GM20000 (cell line): ENCODE results near the gene CDC42BPA.
"Not testable (repeated sequence)": the region's sequence is repeated elsewhere in the genome, so short reads cannot be mapped to it uniquely, and the experiment has no call there.

Experiments
- DNase-seq: peaks from one replicate; pipeline ENCODE4 v3.0.0; 2012; ENCODE audit warnings: low spot score
- CTCF ChIP-seq: IDR thresholded peaks from 2 replicates; pipeline ENCODE4 v1.5.1; 2012; ENCODE audit warnings: mild to moderate bottlenecking, control low read depth; ENCODE audit errors: extremely low read depth, missing control alignments

CDC42BPA gene

GRCh38 chr1:227357927-227358302 lies 39.6 kb upstream of the CDC42BPA start:
- TF ChIP-seq CTCF = no peak
- no peak for DNase-seq

GRCh38 chr1:227357171-227357926 lies 39.1 kb upstream of the CDC42BPA start:
- TF ChIP-seq CTCF = no peak
- DNase-seq = no peak

- TF ChIP-seq CTCF = no peak
These were observed 38.4 kb upstream of the CDC42BPA start for GRCh38 chr1:227356620-227357146.

GRCh38 chr1:227355542-227356245 lies 37.4 kb upstream of the CDC42BPA start:
- no peak for DNase-seq

More at GRCh38 chr1:227356620-227357146, 38.4 kb upstream of the CDC42BPA start:
- DNase-seq = no peak

GRCh38 chr1:227353186-227353585 lies 34.9 kb upstream of the CDC42BPA start:
- no peak for DNase-seq
- no peak for TF ChIP-seq CTCF

More at GRCh38 chr1:227355542-227356245, 37.4 kb upstream of the CDC42BPA start:
- TF ChIP-seq CTCF = no peak

- not testable (repeated sequence) for DNase-seq
These were observed 33.9 kb upstream of the CDC42BPA start for GRCh38 chr1:227352164-227352563.

- no peak for TF ChIP-seq CTCF
- DNase-seq = no peak
These were observed 33.2 kb upstream of the CDC42BPA start for GRCh38 chr1:227351443-227351842.
